ENCODE measurements around the gene NR6A1.

DNA sequence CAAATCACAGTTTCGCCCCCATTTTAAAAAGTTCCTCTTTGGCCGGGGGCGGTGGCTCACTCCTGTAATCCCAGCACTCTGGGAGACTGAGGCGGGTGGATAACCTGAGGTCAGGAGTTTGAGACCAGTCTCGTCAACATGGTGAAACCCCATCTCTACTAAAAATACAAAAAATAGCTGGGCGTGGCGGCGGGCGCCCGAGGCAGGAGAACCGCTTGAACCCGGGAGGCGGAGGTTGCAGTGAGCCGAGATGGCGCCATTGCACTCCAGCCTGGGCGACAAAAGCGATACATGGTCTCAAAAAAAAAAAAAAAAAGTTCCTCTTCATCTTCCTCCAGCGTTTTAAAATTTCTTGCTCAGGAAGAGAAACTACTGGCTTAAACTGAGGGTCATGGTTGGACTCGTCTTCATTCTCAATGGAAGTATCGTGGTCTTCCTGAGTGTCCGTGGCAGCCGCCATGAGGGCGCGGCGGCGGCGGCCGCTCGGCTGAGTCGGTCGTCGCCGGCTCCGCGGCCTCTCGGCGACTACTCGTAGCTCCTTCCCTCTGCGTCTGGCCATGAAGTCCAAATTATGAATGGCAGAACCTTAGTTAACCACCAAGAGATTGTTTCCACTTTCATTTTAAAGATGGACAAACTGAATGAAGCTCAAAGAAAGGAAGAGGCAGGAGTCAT lies 171.9 kb downstream of the NR6A1 start:
- TF ChIP-seq POLR2A (IDR thresholded peaks at IDR 0.05; ENCODE audit: low read length) (no peak), GATA1 (IDR thresholded peaks at IDR 0.05; ENCODE audit: low read depth, low read length) (no peak)
